GM21367 (cell line): ENCODE results near the gene ZNF784.
A peak's percentile ranks its signal among the peaks of the same experiment; 100 is the strongest.

Experiments
- ATAC-seq: cut with Tn5 transposase; IDR thresholded peaks from one replicate; pipeline ENCODE4 v1.9.1; 2021; ENCODE audit not compliant: unreplicated experiment

Gene ZNF784

DNA sequence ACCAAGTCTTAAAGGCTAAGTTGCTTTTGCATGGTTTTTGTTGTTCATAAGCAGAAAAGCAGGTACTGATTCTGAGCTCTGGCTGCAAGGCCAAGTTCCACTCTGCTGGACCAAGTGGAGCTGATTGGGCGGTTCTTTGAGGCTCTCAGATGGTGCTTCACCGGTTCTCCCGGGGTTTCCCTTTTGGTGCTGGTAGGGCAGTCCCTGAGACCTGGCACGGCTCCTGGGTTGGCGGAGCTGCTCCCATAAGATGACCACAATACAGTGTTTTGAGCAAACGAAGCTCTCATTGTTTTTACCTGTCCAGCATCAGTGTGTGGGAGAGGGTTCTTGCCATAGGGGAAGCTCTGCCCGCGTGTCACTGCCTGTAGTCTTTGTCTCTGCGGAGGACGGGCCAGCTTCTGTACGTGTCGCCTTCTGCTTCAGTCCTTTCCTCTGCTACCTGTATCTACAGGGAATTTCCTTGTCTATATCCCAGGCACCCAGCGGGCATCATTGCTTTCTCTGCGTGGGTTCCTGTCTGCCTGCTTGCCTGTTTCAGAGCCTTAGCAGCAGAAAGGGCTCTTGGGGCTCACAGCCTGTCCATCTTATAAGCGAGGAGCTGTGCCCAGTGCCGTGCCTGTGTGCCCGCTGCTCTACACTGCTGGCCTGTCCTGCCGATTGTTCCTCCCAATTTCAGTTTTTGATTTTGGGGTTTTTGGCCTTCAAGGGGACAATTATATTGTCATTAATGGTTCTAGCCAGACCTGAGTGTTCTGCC lies 32.8 kb upstream of the ZNF784 start:
- ATAC-seq, result no peak

DNA sequence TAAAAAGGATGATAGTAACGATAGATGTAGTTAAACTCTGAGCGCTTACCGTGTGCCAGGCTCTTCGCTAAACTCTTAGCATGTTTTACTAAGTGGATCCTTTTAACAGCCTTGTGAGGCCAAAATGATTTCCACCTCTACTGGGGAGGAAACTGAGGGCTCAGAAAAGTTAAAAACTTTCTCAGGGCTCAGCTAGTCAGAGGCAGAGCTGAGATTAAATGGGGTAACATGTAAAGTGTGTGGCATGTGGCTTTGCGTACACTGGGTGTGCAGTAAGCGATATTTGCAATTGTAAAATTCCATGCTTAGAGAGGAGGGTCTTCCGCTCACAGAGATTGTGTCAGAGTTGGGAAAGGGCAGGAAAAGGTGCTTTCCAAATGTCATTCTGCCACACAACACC lies 32.2 kb upstream of the ZNF784 start:
- no peak for ATAC-seq

DNA sequence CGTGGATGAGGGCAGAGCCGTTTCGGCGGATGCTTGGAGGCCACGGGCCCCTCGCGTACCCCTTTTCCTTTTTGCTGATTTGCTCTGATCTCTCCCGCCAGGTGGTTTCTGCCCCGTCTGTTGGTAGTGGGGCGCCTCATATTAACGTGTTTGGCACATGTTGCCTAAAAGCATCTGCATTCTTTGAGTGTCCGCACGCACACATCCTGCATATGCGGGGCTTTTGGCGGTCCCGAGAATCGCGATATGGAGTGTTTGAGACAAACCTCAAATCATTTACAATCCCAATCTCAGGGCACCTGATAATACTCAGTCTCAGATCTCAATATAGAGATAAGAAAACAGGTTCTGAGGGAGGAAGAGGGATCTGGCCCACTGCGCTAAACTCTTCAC lies 31.3 kb upstream of the ZNF784 start:
- no peak for ATAC-seq

DNA sequence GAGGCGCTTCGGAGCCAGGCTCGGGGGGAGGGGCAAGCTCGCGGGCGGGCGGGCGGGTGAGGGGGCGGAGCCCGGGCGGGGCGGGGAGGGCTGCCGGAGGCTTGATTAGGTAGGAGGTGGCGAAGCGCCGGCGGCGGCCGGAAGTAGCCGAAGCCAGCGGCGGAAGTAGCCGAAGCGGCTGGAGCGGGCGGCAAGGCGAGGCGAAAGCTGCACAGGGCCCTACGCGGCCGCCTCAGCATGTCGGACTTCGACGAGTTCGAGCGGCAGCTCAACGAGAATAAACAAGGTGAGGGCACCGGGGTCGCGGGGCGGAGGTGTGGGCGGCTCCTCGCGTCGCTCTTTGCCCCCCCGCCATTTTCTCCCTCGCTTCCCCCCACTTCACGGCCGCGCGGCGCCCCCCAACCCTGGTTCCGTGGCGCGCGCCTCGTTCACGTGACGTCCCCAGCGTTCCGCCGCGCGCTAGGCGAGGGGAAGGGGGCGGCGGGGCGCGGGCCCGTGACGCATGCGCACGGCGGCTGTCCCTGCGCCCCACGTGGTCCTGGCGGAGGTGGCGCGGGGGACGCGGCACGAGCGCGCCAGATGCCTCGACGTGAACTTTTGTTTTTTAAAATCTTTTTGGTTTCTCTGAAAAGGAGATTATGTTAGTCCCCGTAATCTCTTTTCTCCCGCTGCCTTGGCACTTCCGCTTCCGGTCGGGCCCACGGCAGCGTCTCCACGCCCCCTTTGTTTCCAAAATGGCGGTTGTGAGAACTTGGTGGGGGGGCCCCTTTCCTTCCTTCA lies 30.7 kb upstream of the ZNF784 start, which contains the start of gene U2AF2:
TSS of gene U2AF2 (plus strand) at position 168 of the 780 bp plus-strand sequence. CDS start at position 238, 70 bp downstream.
- ATAC-seq, result peak; percentile 32

DNA sequence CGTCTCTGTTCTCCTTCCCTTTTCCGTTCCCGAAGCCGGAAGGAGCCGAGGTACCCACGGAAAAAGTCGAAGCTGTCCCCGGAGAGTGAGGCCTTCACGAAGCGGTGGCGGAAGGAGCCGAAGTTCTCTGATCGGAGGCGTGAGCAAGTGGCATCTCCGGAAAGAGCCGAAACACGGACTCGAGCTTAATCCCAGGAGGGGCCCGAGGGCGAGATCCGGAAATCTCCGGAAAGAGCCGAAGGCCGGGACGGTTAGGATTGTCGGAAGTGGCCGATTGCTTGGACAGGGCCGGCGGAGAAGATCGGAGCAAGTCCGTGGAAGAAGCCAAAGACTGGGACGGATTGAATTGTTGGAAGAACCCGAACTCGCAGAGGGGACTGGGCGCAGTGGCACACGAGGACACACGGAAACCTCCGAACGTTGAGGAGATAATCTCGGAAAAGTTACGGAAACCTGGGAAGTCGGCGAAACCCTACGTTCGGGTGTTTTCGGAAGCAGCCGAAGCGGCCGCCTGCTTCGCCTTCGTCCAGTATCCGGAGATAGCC lies 30.0 kb upstream of the ZNF784 start:
- peak; percentile 49 for ATAC-seq

DNA sequence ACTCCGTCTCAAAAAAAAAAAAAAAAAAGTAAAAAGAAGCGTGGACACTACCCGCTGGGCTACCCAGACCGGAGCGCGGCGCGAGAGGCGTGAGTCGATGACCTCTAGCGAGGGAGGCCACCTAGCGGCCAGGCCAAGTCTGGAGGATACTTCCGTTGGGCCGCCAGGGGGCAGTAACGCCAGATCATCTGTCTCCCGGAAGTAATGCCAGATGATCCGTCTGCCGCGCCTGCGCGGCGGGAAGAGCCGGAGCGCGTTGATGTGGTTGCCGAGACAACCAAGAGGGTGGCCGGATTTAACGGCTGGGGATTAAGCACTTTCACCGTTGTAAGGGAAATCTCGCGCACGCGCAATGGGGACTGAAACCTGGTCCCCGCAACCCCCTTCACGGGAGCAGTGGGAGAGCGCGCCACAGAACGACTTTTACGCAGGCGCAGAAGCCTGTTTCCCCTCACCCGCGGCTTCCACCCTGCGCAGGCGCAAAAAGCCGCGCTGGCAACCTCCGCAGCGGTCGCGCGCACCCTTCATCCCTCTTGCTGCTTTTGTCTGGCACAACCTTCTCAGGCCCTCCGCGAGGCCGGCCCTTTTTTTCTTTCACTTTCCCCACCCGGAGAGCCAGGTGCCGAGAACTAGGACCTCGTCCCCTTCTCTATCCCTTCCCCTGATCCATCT lies 29.4 kb upstream of the ZNF784 start:
- peak; percentile 35 for ATAC-seq

DNA sequence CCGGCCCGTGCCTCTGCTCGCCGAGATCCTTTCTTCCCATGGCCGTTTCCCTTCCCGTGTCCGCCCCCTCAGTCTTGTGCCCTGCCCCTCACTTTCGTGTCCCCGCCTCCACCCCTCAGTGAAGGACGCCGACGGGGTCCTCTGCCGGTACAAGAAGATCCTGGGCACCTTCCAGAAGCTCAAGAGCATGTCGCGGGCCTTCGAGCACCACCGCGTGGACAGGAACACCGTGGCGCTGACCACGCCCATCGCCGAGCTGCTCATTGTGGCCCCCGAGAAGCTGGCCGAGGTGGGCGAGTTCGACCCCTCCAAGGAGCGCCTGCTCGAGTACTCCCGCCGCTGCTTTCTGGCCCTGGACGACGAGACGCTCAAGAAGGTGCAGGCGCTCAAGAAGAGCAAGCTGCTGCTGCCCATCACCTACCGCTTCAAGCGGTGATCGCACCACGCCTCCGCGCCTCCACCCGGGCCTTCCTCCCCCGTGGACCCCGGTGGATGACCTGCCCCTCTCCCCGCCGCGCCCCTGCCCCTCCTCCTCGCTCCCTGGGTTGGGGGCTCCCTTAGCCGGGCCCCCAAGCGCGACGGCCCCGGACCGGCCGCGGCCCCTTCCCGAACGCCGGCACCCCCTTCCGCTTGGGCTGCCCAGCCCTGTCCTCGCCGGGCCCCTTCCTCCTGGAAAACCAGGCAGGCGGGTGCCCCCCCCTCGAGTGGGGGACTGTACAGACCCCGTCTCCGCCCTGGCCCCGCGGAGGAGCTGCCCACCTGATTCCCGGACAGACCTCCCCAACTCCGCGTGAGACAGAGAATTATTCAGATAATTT lies 28.2 kb upstream of the ZNF784 start:
- no peak for ATAC-seq

DNA sequence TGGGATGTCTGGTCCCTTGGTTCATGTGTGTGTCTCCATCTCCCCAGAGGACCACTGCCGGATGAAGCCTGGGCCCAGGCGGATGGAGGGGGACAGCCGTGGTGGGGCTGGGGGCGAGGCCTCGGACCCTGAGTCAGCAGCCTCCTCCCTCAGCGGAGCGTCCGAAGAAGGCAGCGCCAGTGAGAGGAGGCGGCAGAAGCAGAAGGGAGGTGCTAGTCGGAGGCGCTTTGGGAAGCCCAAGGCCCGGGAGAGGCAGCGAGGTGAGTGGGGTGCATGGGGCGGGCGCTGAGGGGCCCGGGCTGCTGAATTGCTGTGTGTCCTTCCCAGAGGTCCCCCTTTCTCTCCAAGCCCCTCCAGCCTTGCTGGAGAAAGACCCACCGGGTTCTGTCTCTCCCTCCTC lies 26.9 kb upstream of the ZNF784 start:
- no peak for ATAC-seq

DNA sequence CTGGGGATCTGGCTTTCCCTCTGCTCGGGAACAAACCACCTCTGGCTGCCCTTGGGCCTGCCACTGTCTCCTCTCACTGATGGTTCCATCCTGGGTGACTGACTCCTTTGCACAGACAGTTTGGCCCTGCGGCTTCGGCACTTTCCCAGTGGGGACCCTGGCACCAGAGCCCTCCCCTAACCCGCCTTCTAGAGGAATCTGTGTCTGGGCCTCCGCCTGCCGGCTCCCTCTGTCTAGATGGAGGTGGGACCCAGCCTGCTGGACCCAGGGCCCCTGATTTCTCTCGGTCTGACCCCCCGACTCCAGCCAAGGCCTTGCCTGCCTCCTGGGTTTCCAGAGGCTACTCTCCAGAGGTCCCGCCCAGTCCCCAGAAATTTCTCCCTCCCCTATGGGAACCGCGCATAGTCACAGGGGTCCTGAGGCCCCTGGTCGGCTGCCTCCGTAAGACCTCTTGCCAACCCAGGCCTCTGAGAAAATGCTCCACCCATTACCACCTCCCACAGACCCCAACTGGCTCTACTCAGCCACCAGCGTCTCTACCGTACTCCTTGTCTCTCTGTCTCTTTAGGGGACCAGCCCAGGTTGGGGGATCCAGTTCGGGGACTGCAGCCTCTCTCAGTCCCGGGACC lies 26.4 kb upstream of the ZNF784 start:
- no peak for ATAC-seq

DNA sequence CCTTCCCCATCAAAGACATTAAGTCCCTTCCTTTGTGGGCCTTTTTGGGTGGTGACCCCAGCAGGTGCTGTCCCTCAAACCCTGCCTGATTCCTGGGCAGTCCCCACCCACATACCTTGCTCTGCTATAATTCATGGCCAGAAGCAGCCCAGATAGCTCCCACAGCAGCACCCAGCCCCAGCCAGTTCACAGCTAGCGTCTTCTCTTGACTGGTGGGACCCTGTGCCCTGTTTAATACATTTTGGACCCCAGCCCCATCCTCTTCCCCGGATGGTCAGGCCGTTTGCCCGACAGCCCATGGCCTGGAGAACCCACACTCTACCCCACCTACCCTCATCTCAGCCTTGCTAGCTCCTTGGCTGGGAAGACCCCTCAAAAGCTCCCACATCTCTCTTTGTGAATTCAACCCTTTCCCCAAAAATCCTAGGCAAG lies 25.8 kb upstream of the ZNF784 start:
- no peak for ATAC-seq

DNA sequence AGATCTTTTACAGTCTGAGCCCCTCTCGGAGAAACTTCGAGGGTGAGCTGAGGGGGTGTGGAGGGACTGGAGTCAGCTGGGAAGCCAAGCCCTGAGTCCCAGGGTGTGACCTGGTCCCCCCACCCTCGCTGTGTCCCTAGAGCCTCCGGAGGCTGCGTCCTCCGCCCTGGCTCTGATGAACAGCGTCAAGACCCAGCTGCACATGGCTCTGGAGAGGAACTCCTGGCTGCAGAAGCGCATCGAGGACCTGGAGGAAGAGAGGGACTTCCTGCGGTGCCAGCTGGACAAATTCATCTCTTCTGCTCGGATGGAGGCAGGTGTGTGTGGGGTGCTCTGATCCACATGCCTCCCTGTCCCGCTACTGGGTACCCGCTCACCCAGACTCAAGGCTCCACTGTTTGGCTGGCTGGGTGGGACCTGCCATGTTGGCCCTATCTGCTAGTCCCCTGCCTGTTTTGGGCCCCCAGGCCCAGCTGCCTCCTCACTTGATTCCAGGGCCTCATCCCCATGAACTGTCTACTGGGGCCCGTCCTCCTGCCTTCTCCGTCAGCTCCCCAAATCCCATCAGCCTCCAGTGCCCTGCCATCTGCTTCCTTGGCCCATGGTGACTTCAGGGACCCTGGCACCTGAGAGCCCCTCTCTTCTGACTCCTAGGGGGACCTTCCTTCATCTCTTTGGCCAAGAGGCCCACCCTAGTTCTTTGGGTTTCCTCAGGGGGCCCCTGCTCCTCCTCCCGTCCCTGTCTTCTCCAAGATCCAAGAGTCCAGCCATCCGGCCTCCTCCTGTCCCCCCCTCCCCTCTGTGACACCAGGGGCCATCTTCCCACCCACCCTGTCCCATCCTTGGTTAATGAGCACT lies 25.1 kb upstream of the ZNF784 start:
- ATAC-seq, result no peak

DNA sequence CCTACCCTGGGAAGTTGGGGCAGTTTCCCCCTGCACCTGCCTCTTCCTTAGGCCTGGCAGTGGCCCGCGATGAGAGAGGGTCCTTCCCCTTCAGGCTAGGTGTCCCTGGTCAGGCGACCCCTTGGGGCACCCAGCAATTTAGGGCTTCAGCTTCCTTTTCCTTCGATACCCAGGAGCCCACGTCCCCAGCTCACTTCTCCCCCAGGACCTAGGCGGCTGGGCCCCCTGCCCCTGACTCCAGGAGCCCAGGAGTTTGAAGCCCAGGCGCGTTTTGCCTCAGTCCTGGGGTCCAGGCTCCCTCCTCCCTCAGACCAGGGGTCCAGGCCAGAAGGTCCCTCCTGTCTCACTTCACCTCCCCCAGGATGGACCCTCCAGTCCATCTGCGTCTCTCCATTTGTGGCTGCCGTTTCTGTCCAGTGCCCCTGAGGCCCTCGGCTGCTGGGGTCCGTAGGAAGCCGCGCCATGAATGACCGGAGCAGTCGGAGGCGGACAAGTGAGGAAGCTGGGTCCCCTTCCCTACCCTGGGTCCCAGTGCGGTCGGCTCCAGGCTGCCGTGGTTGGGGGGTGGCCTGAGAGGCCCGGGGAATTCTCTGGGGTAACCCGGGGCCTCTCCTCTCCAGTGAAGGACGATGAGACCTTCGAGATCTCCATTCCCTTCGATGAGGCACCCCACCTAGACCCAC lies 24.4 kb upstream of the ZNF784 start:
- no peak for ATAC-seq

DNA sequence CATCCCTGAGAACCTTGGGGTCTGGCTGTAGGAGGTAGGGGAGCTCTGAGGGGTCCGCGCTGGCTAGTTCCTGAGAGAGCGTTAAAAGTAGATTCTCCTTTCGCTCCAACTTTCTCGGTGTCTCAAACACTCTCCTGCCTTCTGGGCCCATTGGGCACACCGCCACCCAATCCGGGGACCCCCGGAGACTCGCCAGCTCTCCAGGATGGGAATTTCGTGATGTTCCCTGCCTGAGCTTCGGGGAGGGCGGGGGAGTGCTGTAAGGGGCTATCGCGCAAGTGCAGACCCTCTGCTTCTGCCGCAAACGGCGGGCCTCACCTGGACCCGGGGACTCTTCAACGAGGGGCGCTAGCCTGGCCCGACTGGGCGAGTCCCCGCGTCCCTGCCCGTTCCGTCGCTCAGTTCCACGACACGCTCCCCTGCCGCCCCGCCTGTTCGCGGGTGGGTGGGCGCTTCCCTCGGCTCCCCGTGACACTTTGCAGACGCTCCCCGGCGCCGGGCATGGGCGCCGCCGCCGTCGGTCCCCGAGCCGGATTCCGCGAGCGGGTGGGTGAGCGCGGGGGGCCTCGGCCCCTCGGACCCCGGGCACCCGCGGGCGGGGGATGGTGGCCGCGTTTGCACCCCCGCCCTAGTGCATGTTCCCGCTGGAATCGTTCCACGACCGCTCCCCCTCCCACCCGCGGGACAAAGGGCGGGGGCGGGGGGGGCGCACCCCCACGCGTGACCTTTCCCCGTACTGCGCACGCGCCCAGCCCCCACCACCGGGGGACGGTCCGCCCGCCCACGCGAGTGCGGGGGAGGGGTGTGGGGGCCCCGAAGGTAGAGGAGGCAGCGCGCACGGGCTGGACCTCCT lies 23.6 kb upstream of the ZNF784 start, which contains the start of gene CCDC106:
TSS of gene CCDC106 (plus strand) at position 481 of the 853 bp plus-strand sequence. CDS start 835 bp downstream, outside the sequence.
- peak; percentile 28 for ATAC-seq

DNA sequence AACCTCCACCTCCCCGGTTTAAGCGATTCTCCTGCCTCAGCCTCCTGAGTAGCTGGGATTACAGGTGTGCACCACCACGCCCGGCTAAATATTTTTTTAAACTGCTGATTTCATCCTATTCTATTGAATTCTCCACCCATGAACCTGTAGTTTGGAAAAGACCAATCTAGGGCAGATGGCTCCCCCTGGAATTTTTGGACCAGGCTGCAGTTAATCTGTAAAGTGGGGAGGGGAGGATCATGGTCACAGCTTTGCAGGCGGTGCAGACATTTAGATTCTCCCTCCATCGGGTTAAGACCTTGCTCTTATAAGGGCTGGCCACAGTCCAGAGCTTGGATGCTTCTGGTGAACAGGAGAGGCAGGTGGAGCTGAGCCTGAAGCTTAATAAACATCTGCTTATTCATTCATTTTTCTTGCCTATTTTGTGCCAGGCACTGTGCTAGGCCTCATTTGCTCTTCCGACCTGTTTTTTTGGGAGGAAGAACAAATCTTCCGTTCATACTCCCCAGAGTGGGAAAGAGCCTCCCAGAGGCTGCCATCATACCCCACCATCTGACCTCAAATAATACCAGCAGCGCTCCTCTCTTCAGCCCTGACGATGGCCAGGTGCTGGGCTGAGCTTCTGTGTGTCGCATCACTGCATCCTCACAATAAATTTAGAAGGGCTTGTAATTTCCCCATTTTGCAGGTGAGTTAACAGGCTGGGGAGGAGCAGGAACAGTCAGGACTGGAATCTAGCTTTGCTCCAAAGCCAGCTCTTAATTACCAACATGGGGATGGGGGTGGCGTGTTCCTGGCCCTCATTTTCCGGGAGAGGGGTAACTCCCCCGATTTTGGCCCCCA lies 22.7 kb upstream of the ZNF784 start:
- no peak for ATAC-seq

DNA sequence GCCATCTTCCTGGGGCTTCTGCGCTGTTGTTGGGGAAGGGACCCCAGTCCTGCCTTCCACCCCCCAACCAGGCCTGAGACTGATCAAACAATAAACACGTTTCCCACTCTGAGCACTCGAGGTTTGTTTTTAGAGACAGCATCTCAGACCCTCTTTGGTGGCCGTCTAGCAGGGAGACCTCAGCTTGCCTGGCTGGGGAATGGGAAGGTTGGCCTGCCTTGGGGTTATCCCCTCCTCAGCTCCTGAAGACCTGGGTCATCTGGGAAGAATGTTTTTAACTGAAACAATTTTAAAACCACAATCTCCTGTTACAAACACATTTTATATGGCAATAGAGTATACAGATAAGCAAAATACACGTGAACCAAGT lies 21.1 kb upstream of the ZNF784 start:
- no peak for ATAC-seq

DNA sequence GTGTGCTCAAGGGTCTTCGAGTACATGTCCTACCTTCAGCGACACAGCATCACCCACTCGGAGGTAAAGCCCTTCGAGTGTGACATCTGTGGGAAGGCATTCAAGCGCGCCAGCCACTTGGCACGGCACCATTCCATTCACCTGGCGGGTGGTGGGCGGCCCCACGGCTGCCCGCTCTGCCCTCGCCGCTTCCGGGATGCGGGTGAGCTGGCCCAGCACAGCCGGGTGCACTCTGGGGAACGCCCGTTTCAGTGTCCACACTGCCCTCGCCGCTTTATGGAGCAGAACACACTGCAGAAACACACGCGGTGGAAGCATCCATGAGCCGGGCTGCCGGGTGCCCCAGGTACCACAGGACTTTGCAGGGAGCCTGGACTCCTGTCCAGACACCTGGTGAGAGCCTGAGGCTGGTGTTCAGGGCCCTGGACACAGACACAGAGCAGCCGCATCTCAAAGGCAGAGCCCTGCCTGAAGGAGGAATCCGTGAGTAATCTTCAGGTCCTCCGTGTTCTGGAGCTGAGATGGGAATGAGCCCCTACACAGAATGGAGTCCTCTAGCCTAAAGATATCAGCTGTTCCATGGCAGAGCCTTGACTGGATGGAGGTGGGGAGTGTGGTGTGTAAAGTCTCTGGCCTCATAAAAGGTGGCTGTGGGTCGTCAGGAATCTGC lies 20.6 kb upstream of the ZNF784 start:
- no peak for ATAC-seq
